ENCODE data around the gene CMTR1. TPM values are rescaled to one million over a fixed set of nuclear protein-coding genes. Genes with fewer than 3 reads are reported as not detected.

Gene CMTR1
- total RNA-seq, 2 donors from 2014 or later = 20.3 to 24.4 TPM

GRCh38 chr6:37525460-37526357 lies 92.7 kb downstream of the CMTR1 start:
- Histone ChIP-seq H3K9ac (ENCODE audit: low read depth in 2 of 2, low read length in 2 of 2) (no peak overlapping the region), H3K4me3 (no peak overlapping the region), H3K36me3 (no peaks in the 10 kb centered on the region), H3K9me3 (no peaks in the 10 kb centered on the region), H3K27me3 (no peaks in the 10 kb centered on the region), H3K4me1 (no peaks in the 10 kb centered on the region), H3K27ac (no peak overlapping the region)
- no peak for TF ChIP-seq CTCF (IDR thresholded peaks at IDR 0.05)
- no peak for DNase-seq
- intact Hi-C loops (cut with DNase I) = no loop called here

GRCh38 chr6:37528541-37528940 lies 95.5 kb downstream of the CMTR1 start:
- no peaks in the 10 kb centered on the region for H3K36me3 ChIP-seq
- H3K4me3 ChIP-seq = no peak overlapping the region
- no peak overlapping the region for H3K9ac ChIP-seq (ENCODE audit: low read depth in 2 of 2, low read length in 2 of 2)
- TF ChIP-seq CTCF (IDR thresholded peaks at IDR 0.05) = no peak
- H3K27me3 ChIP-seq = no peaks in the 10 kb centered on the region
- intact Hi-C loops (cut with DNase I) = no loop called here
- no peaks in the 10 kb centered on the region for H3K9me3 ChIP-seq
- H3K4me1 ChIP-seq = no peaks in the 10 kb centered on the region
- DNase-seq = no peak
- no peak overlapping the region for H3K27ac ChIP-seq

- intact Hi-C loops (cut with DNase I) = no loop called here
- H3K4me3 ChIP-seq = no peak overlapping the region
- H3K36me3 ChIP-seq = no peaks in the 10 kb centered on the region
- H3K27ac ChIP-seq = no peak overlapping the region
- no peak for TF ChIP-seq CTCF (IDR thresholded peaks at IDR 0.05)
- no peaks in the 10 kb centered on the region for H3K9me3 ChIP-seq
- no peak for DNase-seq
- H3K27me3 ChIP-seq = peaks cover 10% of the 10 kb centered on the region
- H3K9ac ChIP-seq (ENCODE audit: low read depth in 2 of 2, low read length in 2 of 2) = no peak overlapping the region
- no peaks in the 10 kb centered on the region for H3K4me1 ChIP-seq
Measured at GRCh38 chr6:37530297-37530696, 97.3 kb downstream of the CMTR1 start.

GRCh38 chr6:37531026-37531425 lies 98.0 kb downstream of the CMTR1 start:
- no peak for DNase-seq
- Histone ChIP-seq H3K9me3 (no peaks in the 10 kb centered on the region), H3K4me3 (no peak overlapping the region), H3K27ac (no peak overlapping the region), H3K9ac (ENCODE audit: low read depth in 2 of 2, low read length in 2 of 2) (no peak overlapping the region), H3K27me3 (peaks cover 17% of the 10 kb centered on the region), H3K4me1 (no peaks in the 10 kb centered on the region), H3K36me3 (no peaks in the 10 kb centered on the region)
- no peak for TF ChIP-seq CTCF (IDR thresholded peaks at IDR 0.05)
- intact Hi-C loops (cut with DNase I) = no loop called here

Other genes starting within 250 kb of the CMTR1 start
- gene TBC1D22B, start 175.4 kb upstream of the CMTR1 start, total RNA-seq = 10 to 100 TPM; 13.3 to 15.2 TPM
- 1 to 10 TPM in 1 of 2 donors, under 1 TPM in 1; 0.62 to 1.2 TPM for gene TMEM217, start 175.1 kb upstream of the CMTR1 start, total RNA-seq
- gene RNF8, start 79.2 kb upstream of the CMTR1 start, total RNA-seq = 10 to 100 TPM; 12.2 to 17.3 TPM
- 10 to 100 TPM; 11.8 to 31.8 TPM for gene CCDC167, start 66.7 kb downstream of the CMTR1 start, total RNA-seq

All from colonic mucosa (tissue), 4 donors.